Keratinocyte (primary cell): ENCODE measurements around the gene PEDS1. TPM values are rescaled to one million over a fixed set of nuclear protein-coding genes. Genes with fewer than 3 reads are reported as not detected.

ENCODE experiments used
- DNase-seq: peaks from one replicate; pipeline ENCODE4 v3.0.0-alpha.2; 2011; ENCODE audit warnings: low read depth, missing footprints, low spot score
- FAIRE-seq: peaks from 2 replicates; lab custom pipeline; 2011; peaks lifted over from hg19 to GRCh38; lab: Jason Lieb, UNC
- H2AFZ ChIP-seq: 2 replicates; pipeline ENCODE4 v1.6.0; 2012; ENCODE audit warnings: low read length, control low read depth, inconsistent platforms; ENCODE audit not compliant: control insufficient read depth
- H3K27ac ChIP-seq: 2 replicates; pipeline ENCODE4 v1.5.1; 2011; ENCODE audit warnings: low read length; ENCODE audit not compliant: control insufficient read depth, insufficient read depth
- H3K27me3 ChIP-seq: 3 replicates; pipeline ENCODE4 v1.6.0; 2011; ENCODE audit warnings: low read length; ENCODE audit not compliant: control insufficient read depth, insufficient read depth; ENCODE audit errors: extremely low read depth
- H3K36me3 ChIP-seq, 2 experiments: 2 replicates in 1 of 2; 3 replicates in 1 of 2; pipeline ENCODE4 v1.5.1; 2011; ENCODE audit warnings: low read length in 2 of 2, mild to moderate bottlenecking in 1 of 2; ENCODE audit not compliant: control insufficient read depth in 2 of 2, insufficient read depth in 2 of 2; ENCODE audit errors: extremely low read depth in 1 of 2
- H3K4me1 ChIP-seq: 3 replicates; pipeline ENCODE4 v1.5.1; 2011; ENCODE audit warnings: low read length; ENCODE audit not compliant: control insufficient read depth, insufficient read depth; ENCODE audit errors: extremely low read depth
- H3K4me2 ChIP-seq: 3 replicates; pipeline ENCODE4 v1.6.0; 2011; ENCODE audit warnings: low read depth, low read length; ENCODE audit not compliant: control insufficient read depth, insufficient read depth; ENCODE audit errors: extremely low read depth
- H3K4me3 ChIP-seq, 3 experiments: fragments of 200-600 bp in 1 of 3; sonication (generic) in 1 of 3; 2 replicates in 2 of 3; 3 replicates in 1 of 3; pipeline ENCODE4 v1.5.1; 2011 to 2016; ENCODE audit warnings: low read length in 3 of 3, mild to moderate bottlenecking in 3 of 3, control low read depth in 2 of 3, inconsistent platforms in 1 of 3, low read depth in 1 of 3, mixed read lengths in 1 of 3, mixed run types in 1 of 3, moderate library complexity in 1 of 3; ENCODE audit not compliant: control insufficient read depth in 2 of 3, insufficient read depth in 2 of 3; ENCODE audit errors: extremely low read depth in 1 of 3
- H3K79me2 ChIP-seq: 2 replicates; pipeline ENCODE4 v1.6.0; 2012; ENCODE audit warnings: low read length; ENCODE audit not compliant: control insufficient read depth, insufficient read depth
- H3K9ac ChIP-seq: 3 replicates; pipeline ENCODE4 v1.6.0; 2011; ENCODE audit warnings: low read length; ENCODE audit not compliant: control insufficient read depth, insufficient read depth; ENCODE audit errors: extremely low read depth
- H3K9me1 ChIP-seq: 3 replicates; pipeline ENCODE4 v1.6.0; 2011; ENCODE audit warnings: low read length; ENCODE audit not compliant: control insufficient read depth, insufficient read depth; ENCODE audit errors: extremely low read depth
- H3K9me3 ChIP-seq: 2 replicates; pipeline ENCODE4 v1.5.1; 2012; ENCODE audit warnings: low read depth, low read length; ENCODE audit not compliant: control insufficient read depth
- H4K20me1 ChIP-seq: 3 replicates; pipeline ENCODE4 v1.6.0; 2011; ENCODE audit warnings: low read length; ENCODE audit not compliant: control insufficient read depth, insufficient read depth; ENCODE audit errors: extremely low read depth
- EZH2 ChIP-seq: IDR thresholded peaks from one replicate; pipeline ENCODE4 v1.6.1; 2012; ENCODE audit warnings: inconsistent platforms, mild to moderate bottlenecking, low read length, moderate library complexity
- dilution Hi-C: fragments of 300-500 bp; cut with MboI; formaldehyde crosslinking; loops from one replicate; pipeline ENCODE4 v1.7.0; 2020; ENCODE audit warnings: low sequenced_read_pairs; ENCODE audit not compliant: extremely low pct_ligation_motif_present
- polyA plus RNA-seq, 5 experiments: library from polyadenylated mRNA; depleted of rRNA in 3 of 5; stranded (reverse) in 3 of 5; stranded (forward) in 1 of 5; unstranded in 1 of 5; fragments of >200 nt; gene quantifications; 1 replicate in 1 of 5; 2 replicates in 3 of 5; 3 replicates in 1 of 5; pipeline versions ENCODE4 v1.2.1 to v1.2.3, GENCODE V29; 2011 to 2012; ENCODE audit warnings: missing spikeins in 2 of 5, low read depth in 1 of 5, low replicate concordance in 1 of 5
- TF ChIP-seq, protein P1 (sequence below), 3 experiments: IDR thresholded peaks in 1 of 3; conservative IDR thresholded peaks in 1 of 3; optimal IDR thresholded peaks in 1 of 3; 2 replicates in 2 of 3; 3 replicates in 1 of 3; pipeline versions ENCODE3 to v1.5.1; 2011; ENCODE audit warnings: low read length in 3 of 3, mild to moderate bottlenecking in 3 of 3, moderate library complexity in 2 of 3, control low read depth in 1 of 3, inconsistent platforms in 1 of 3; ENCODE audit not compliant: insufficient read depth in 2 of 3; ENCODE audit errors: extremely low read depth in 1 of 3

The PEDS1 gene
- polyA plus RNA-seq, 1 donor (not counting 4 experiments of a cell fraction or from before 2014, with no cell fraction given): 48.7 TPM

DNA sequence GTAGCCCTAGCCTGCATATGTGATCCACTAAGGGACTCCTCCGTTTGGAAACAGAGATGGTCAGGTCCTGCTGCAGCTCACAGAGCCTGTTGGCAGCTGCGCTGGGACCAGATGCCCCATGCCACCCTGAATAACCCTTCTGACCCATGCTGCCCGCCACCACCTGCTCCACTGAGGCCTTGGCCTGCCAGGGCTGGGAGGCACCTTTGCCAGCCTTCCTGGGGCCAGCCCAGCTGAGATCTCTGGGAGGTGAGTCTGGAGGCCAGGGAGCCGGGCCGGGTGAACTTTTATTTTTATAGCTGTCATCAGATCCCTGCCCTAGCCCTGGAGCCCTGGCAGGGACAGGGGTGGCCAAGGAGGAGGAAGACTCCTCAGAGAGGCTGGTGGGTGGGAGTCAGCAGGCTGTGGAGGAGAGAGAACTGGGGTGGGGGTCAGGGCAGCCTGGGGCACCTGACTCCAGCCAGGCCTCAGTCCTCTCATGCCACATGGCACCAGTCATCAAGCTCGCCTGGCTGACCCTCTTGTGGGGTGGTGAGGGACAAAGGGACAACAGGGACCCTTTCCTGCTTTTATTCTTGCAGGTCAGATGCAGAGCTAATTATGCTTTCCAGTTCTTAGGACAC, 47.1 kb upstream of the PEDS1 start:
- FAIRE-seq: no peak
- dilution Hi-C loops: no loop called here
- Histone ChIP-seq H4K20me1 (no peaks in the 10 kb centered on the region), H2AFZ (no peak overlapping the region), H3K36me3 (no peaks in the 10 kb centered on the region), H3K79me2 (no peaks in the 10 kb centered on the region), H3K4me3 (no peak overlapping the region), H3K27ac (no peak overlapping the region), H3K4me2 (no peak overlapping the region), H3K9me3 (no peaks in the 10 kb centered on the region), H3K27me3 (no peaks in the 10 kb centered on the region), H3K9ac (no peak overlapping the region), H3K9me1 (no peaks in the 10 kb centered on the region), H3K4me1 (no peaks in the 10 kb centered on the region)
- no peak for DNase-seq
- TF ChIP-seq, protein P1, sequence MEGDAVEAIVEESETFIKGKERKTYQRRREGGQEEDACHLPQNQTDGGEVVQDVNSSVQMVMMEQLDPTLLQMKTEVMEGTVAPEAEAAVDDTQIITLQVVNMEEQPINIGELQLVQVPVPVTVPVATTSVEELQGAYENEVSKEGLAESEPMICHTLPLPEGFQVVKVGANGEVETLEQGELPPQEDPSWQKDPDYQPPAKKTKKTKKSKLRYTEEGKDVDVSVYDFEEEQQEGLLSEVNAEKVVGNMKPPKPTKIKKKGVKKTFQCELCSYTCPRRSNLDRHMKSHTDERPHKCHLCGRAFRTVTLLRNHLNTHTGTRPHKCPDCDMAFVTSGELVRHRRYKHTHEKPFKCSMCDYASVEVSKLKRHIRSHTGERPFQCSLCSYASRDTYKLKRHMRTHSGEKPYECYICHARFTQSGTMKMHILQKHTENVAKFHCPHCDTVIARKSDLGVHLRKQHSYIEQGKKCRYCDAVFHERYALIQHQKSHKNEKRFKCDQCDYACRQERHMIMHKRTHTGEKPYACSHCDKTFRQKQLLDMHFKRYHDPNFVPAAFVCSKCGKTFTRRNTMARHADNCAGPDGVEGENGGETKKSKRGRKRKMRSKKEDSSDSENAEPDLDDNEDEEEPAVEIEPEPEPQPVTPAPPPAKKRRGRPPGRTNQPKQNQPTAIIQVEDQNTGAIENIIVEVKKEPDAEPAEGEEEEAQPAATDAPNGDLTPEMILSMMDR (optimal IDR thresholded peaks at IDR 0.05 in 1 of 3, IDR thresholded peaks at IDR 0.05 in 1 of 3, conservative IDR thresholded peaks at IDR 0.05 in 1 of 3; ENCODE audit: extremely low read depth in 1 of 3, insufficient read depth in 2 of 3, low read length in 3 of 3): no peak
- TF ChIP-seq EZH2: no peak

DNA sequence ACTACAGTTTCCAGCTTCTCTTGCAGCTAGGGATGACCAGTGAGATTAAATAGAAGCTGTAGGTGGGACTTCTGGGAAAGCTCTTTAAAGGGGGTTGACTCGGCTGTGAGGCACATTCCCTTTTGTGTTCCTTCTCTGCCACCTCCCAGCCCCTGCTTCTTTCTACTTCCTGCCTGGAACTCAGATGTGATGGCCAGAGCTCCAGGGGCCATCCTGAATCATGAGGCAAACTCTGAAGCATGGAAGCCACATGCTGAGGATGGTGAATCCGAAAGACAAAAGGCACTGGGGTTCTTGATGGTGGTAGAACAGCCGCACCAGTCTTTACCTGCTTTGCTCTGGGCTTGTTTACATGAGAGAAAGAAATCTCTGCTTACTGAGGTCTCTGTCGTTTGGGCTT, 46.2 kb upstream of the PEDS1 start:
- Histone ChIP-seq H3K9me1 (no peaks in the 10 kb centered on the region), H3K4me3 (no peak overlapping the region), H3K79me2 (no peaks in the 10 kb centered on the region), H3K27ac (no peak overlapping the region), H4K20me1 (peaks cover 4% of the 10 kb centered on the region), H3K4me1 (no peaks in the 10 kb centered on the region), H3K9ac (no peak overlapping the region), H3K9me3 (no peaks in the 10 kb centered on the region), H3K36me3 (no peaks in the 10 kb centered on the region), H3K27me3 (no peaks in the 10 kb centered on the region), H2AFZ (no peak overlapping the region), H3K4me2 (no peak overlapping the region)
- TF ChIP-seq EZH2: no peak
- TF ChIP-seq, protein P1 (optimal IDR thresholded peaks at IDR 0.05 in 1 of 3, IDR thresholded peaks at IDR 0.05 in 1 of 3, conservative IDR thresholded peaks at IDR 0.05 in 1 of 3; ENCODE audit: extremely low read depth in 1 of 3, insufficient read depth in 2 of 3, low read length in 3 of 3): no peak
- FAIRE-seq: no peak
- dilution Hi-C loops: no loop called here
- DNase-seq: no peak
